ENCODE results near the gene NR6A1.

NR6A1 gene

GRCh38 chr9:124709292-124709690 is 61.8 kb downstream of the NR6A1 start:
- Histone ChIP-seq H3K36me3 (ENCODE audit: control insufficient read depth, insufficient read depth, low read length) (no peaks in the 10 kb centered on the region), H3K27me3 (ENCODE audit: control insufficient read depth, insufficient read depth, low read length) (no peaks in the 10 kb centered on the region), H3K4me2 (ENCODE audit: low read length) (no peak overlapping the region), H3K27ac (no peak overlapping the region), H3K79me2 (peaks cover 5% of the 10 kb centered on the region), H3K4me1 (peaks cover 2% of the 10 kb centered on the region), H3K4me3 (ENCODE audit: low read depth, low read length) (no peak overlapping the region), H3K9me3 (ENCODE audit: control insufficient read depth, low read length) (no peaks in the 10 kb centered on the region), H2AFZ (no peak overlapping the region), H3K9ac (no peak overlapping the region)
- TF ChIP-seq, protein P1, sequence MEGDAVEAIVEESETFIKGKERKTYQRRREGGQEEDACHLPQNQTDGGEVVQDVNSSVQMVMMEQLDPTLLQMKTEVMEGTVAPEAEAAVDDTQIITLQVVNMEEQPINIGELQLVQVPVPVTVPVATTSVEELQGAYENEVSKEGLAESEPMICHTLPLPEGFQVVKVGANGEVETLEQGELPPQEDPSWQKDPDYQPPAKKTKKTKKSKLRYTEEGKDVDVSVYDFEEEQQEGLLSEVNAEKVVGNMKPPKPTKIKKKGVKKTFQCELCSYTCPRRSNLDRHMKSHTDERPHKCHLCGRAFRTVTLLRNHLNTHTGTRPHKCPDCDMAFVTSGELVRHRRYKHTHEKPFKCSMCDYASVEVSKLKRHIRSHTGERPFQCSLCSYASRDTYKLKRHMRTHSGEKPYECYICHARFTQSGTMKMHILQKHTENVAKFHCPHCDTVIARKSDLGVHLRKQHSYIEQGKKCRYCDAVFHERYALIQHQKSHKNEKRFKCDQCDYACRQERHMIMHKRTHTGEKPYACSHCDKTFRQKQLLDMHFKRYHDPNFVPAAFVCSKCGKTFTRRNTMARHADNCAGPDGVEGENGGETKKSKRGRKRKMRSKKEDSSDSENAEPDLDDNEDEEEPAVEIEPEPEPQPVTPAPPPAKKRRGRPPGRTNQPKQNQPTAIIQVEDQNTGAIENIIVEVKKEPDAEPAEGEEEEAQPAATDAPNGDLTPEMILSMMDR (IDR thresholded peaks at IDR 0.05), result no peak

- Histone ChIP-seq H3K4me1 (peaks cover 2% of the 10 kb centered on the region), H3K4me2 (ENCODE audit: low read length) (no peak overlapping the region), H3K9ac (no peak overlapping the region), H3K27ac (no peak overlapping the region), H3K4me3 (ENCODE audit: low read depth, low read length) (no peak overlapping the region), H3K9me3 (ENCODE audit: control insufficient read depth, low read length) (no peaks in the 10 kb centered on the region), H3K36me3 (ENCODE audit: control insufficient read depth, insufficient read depth, low read length) (no peaks in the 10 kb centered on the region), H2AFZ (no peak overlapping the region), H3K27me3 (ENCODE audit: control insufficient read depth, insufficient read depth, low read length) (no peaks in the 10 kb centered on the region), H3K79me2 (peaks cover 5% of the 10 kb centered on the region)
- TF ChIP-seq, protein P1 (IDR thresholded peaks at IDR 0.05), result no peak
Measured at GRCh38 chr9:124708633-124709291, 62.3 kb downstream of the NR6A1 start.

- no peaks in the 10 kb centered on the region for H3K9me3 ChIP-seq (ENCODE audit: control insufficient read depth, low read length)
- H3K4me3 ChIP-seq (ENCODE audit: low read depth, low read length), result no peak overlapping the region
- H3K4me2 ChIP-seq (ENCODE audit: low read length), result no peak overlapping the region
- H3K9ac ChIP-seq, result no peak overlapping the region
- no peaks in the 10 kb centered on the region for H3K36me3 ChIP-seq (ENCODE audit: control insufficient read depth, insufficient read depth, low read length)
- H3K27me3 ChIP-seq (ENCODE audit: control insufficient read depth, insufficient read depth, low read length), result no peaks in the 10 kb centered on the region
- no peak overlapping the region for H2AFZ ChIP-seq
- no peak overlapping the region for H3K27ac ChIP-seq
- H3K79me2 ChIP-seq, result peaks cover 5% of the 10 kb centered on the region
- TF ChIP-seq, protein P1 (IDR thresholded peaks at IDR 0.05), result no peak
- peaks cover 2% of the 10 kb centered on the region for H3K4me1 ChIP-seq
Measured at GRCh38 chr9:124708074-124708473, 63.0 kb downstream of the NR6A1 start.

GRCh38 chr9:124707666-124708065 is 63.4 kb downstream of the NR6A1 start:
- Histone ChIP-seq H3K27me3 (ENCODE audit: control insufficient read depth, insufficient read depth, low read length) (no peaks in the 10 kb centered on the region), H3K79me2 (peaks cover 5% of the 10 kb centered on the region), H3K4me3 (ENCODE audit: low read depth, low read length) (no peak overlapping the region), H3K4me1 (peaks cover 2% of the 10 kb centered on the region), H3K4me2 (ENCODE audit: low read length) (no peak overlapping the region), H3K27ac (no peak overlapping the region), H3K9me3 (ENCODE audit: control insufficient read depth, low read length) (no peaks in the 10 kb centered on the region), H3K36me3 (ENCODE audit: control insufficient read depth, insufficient read depth, low read length) (no peaks in the 10 kb centered on the region), H3K9ac (no peak overlapping the region), H2AFZ (no peak overlapping the region)
- TF ChIP-seq, protein P1 (IDR thresholded peaks at IDR 0.05), result no peak

GRCh38 chr9:124706685-124707084 is 64.4 kb downstream of the NR6A1 start:
- TF ChIP-seq, protein P1 (IDR thresholded peaks at IDR 0.05), result no peak
- Histone ChIP-seq H3K4me3 (ENCODE audit: low read depth, low read length) (no peak overlapping the region), H3K36me3 (ENCODE audit: control insufficient read depth, insufficient read depth, low read length) (no peaks in the 10 kb centered on the region), H3K9ac (no peak overlapping the region), H3K4me1 (peaks cover 1% of the 10 kb centered on the region), H3K79me2 (peaks cover 4% of the 10 kb centered on the region), H3K4me2 (ENCODE audit: low read length) (no peak overlapping the region), H2AFZ (no peak overlapping the region), H3K27ac (no peak overlapping the region), H3K27me3 (ENCODE audit: control insufficient read depth, insufficient read depth, low read length) (no peaks in the 10 kb centered on the region), H3K9me3 (ENCODE audit: control insufficient read depth, low read length) (no peaks in the 10 kb centered on the region)

All from parathyroid adenoma (tissue), 2 donors.